HG03457 (cell line): ENCODE measurements around the gene CEP170.

Source experiments
- ATAC-seq: cut with Tn5 transposase; IDR thresholded peaks from one replicate; pipeline ENCODE4 v1.9.1; 2021; ENCODE audit warnings: moderate number of reproducible peaks; ENCODE audit not compliant: unreplicated experiment

Gene CEP170

GRCh38 chr1:243268751-243269460 lies 13.8 kb upstream of the CEP170 start:
- no peak for ATAC-seq

- ATAC-seq: no peak
Measured at GRCh38 chr1:243267914-243268653, 13.0 kb upstream of the CEP170 start.

- ATAC-seq: no peak
Measured at GRCh38 chr1:243267471-243267880, 12.4 kb upstream of the CEP170 start.

- ATAC-seq: no peak
Measured at GRCh38 chr1:243266231-243266630, 11.2 kb upstream of the CEP170 start.

- no peak for ATAC-seq
Measured at GRCh38 chr1:243264717-243265116, 9.6 kb upstream of the CEP170 start.

- ATAC-seq: no peak
Measured at GRCh38 chr1:243261390-243261789, 6.3 kb upstream of the CEP170 start.

GRCh38 chr1:243260221-243260880 lies 5.3 kb upstream of the CEP170 start:
- ATAC-seq: no peak

- no peak for ATAC-seq
Measured at GRCh38 chr1:243258731-243259130, 3.6 kb upstream of the CEP170 start.

GRCh38 chr1:243257189-243257588 lies 2.1 kb upstream of the CEP170 start:
- no peak for ATAC-seq

GRCh38 chr1:243256590-243256989 lies 1.5 kb upstream of the CEP170 start:
- ATAC-seq: no peak

- ATAC-seq: peak; percentile 61
Measured at GRCh38 chr1:243255791-243256512, 871 bp upstream of the CEP170 start, which contains the start of gene SDCCAG8. Gene SDCCAG8 (plus strand): TSS chr1:243256041. CDS start chr1:243256174, 133 bp downstream.

GRCh38 chr1:243254233-243254926 lies 701 bp downstream of the CEP170 start:
- peak; percentile 11 for ATAC-seq

- ATAC-seq: no peak
Measured at GRCh38 chr1:243253926-243254232, 1.2 kb downstream of the CEP170 start.

GRCh38 chr1:243253211-243253925 lies 1.7 kb downstream of the CEP170 start:
- no peak for ATAC-seq

- ATAC-seq: no peak
Measured at GRCh38 chr1:243251539-243251938, 3.5 kb downstream of the CEP170 start.

- ATAC-seq: no peak
Measured at GRCh38 chr1:243250102-243250501, 5.0 kb downstream of the CEP170 start.

GRCh38 chr1:243249214-243249613 lies 5.9 kb downstream of the CEP170 start:
- no peak for ATAC-seq

- ATAC-seq: no peak
Measured at GRCh38 chr1:243247901-243248300, 7.2 kb downstream of the CEP170 start.

- ATAC-seq: no peak
Measured at GRCh38 chr1:243246916-243247315, 8.2 kb downstream of the CEP170 start.

GRCh38 chr1:243244432-243244841 lies 10.6 kb downstream of the CEP170 start:
- ATAC-seq: no peak
